GM21515 (cell line): ENCODE data around the gene DIP2A.

Experiments
- ATAC-seq: cut with Tn5 transposase; IDR thresholded peaks from one replicate; pipeline ENCODE4 v1.9.1; 2021; ENCODE audit not compliant: unreplicated experiment

Gene DIP2A

GRCh38 chr21:46552865-46553379, 94.2 kb downstream of the DIP2A start:
- no peak for ATAC-seq

- no peak for ATAC-seq
These were observed 95.3 kb downstream of the DIP2A start for GRCh38 chr21:46553993-46554392.

- no peak for ATAC-seq
These were observed 95.9 kb downstream of the DIP2A start for GRCh38 chr21:46554431-46555224.

DNA sequence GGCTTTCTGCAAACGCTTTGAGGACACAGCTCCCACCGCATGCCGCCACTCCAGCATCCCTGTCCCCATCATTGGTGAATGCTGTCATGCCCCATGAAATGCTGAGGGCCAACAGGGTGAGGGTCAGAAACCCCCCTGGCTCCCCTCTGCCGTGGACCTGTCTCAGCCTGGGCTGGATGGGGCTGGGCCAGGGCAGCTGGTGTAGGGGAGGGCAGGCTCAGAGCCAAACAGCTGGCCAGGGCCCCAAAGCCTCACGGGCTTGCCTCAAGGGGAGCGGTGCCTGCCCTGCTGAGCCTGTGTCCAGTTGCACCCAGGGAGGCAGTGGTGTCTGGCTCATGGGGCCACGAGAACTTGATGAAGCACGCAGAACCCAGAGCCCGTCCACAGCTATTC, 96.5 kb downstream of the DIP2A start:
- no peak for ATAC-seq

DNA sequence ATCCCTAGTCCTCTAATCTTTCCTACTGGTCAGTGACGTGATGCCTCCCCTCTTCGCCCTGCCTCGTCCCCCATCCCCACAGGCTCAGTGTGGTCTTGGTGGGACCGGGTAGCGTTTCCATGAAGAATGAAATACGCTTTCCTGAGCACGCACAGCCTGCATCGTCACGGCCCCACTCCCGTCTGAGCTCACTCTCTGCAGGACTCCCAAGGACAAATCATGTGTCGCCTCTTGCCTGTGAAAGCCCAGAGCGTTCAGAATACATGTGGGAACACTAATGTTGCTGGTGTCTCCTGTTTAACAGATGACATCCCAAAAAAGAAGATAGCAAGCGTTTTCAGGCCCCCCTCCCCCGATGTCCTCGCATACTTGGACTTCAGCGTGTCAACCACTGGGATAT, 97.0 kb downstream of the DIP2A start:
- no peak for ATAC-seq

DNA sequence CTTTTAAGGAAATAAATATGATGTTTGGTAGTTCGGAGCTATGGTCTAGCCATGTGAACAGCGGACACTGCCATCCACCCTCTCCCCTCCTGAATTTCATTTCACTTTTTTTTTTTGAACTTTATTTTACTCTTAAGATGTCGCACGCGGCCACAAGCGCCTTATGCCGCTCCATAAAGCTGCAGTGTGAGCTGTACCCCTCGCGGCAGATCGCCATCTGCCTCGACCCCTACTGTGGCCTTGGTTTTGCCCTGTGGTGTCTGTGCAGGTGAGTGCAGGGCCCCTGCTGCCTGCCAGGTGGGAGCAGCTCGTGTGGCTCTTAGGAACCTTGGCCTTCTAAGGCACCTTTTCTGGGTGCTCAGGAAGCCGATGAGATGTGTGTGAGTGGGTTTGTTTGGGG, 98.1 kb downstream of the DIP2A start:
- ATAC-seq = no peak

DNA sequence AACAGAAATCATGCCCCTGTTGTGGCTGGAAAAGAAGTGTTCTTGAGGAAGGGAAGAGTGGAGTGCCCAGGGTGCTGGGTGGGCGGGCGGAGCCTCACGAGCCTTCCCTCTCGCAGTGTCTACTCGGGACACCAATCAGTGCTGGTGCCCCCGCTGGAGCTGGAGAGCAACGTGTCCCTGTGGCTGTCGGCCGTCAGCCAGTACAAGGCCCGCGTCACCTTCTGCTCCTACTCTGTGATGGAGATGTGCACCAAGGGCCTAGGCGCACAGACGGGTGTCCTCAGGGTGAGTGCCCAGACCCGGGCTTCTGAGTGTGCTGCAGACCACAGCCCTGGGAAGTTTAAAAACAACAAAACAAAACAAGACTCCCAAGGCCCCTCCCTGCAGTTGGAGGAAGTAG, 98.8 kb downstream of the DIP2A start:
- ATAC-seq = no peak

DNA sequence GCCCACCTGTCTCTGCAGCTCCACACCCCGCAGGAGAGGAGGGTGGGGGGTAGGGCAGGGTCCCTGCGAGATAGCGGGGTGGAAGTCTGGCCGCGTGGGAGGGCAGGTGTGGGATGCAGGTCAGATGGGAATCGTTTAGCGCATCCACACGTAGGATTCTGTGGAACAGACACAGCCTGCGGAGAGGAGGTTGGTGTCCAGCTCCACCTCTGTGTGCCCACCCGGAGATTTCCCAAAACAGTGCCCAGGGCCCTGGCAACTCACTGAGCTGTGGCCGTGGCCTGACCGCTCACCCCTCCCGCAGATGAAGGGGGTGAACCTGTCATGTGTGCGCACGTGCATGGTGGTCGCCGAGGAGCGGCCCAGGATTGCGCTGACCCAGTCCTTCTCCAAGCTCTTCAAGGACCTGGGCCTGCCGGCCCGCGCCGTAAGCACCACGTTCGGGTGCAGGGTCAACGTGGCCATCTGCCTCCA, 99.3 kb downstream of the DIP2A start:
- no peak for ATAC-seq

GRCh38 chr21:46559291-46559983, 100.7 kb downstream of the DIP2A start:
- ATAC-seq = no peak

DNA sequence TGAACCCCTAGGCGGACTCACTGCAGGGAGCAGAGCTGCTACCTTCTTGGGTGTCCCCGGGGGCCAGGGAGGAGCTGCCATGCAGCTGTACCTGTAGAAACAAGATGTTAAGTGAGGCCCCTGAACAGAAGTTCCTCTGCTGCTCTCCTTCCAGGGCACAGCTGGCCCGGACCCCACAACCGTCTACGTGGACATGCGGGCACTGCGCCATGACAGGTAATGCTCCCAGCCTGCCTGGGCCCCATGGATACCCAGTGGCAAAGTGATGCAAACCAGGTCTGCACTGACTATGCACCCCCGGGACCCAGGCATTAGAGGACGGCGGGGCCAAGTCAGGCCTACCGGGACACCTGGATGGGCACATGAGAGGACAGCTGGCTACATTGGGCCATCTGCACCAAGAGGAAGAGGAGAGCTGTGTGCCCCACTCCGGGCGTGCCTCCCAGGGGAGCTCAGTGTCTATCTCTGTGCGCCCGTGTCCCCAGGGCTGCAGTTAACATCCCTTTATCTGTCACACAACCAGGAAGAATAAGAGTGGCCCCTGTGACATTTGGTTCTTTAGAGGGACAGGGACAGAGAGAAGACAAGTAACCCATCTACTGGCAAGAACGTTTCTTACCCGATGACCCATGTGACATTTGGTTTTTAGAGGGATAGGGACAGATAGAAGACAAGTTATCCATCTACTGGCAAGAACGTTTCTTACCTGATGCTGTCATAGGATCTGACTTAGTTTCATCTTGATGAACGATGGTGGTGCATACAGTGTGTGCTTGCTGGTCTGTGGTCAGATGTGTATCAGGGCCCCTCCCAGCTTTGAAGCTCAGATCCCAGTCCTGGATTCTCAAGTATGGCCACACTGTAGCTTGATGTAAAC, 102.1 kb downstream of the DIP2A start:
- no peak for ATAC-seq

GRCh38 chr21:46561445-46562090, 102.9 kb downstream of the DIP2A start:
- ATAC-seq = no peak

DNA sequence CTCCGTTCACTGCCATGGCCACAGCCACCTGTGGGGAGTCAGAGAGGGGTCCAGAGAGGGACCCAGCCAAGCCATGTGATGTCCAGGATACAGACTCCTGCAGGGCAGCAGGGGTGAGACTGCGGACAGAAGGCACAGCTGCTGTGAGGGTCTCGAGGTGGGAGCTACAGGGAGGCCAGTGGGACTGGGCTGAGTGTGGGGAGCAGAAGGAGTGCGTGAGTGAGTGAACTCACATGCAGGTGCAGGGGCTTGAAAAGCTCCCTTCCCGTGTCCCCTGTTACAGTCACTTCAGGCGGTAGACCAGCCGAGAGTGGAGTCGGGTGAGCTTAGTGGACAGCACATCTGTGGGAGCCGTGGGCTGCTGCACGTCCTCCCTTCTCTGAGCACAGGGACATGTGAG, 103.8 kb downstream of the DIP2A start:
- no peak for ATAC-seq

- ATAC-seq = no peak
These were observed 104.4 kb downstream of the DIP2A start for GRCh38 chr21:46562964-46563607.

- ATAC-seq = no peak
These were observed 105.7 kb downstream of the DIP2A start for GRCh38 chr21:46564391-46564790.

GRCh38 chr21:46567348-46567747, 108.7 kb downstream of the DIP2A start:
- ATAC-seq = no peak

GRCh38 chr21:46568562-46568961, 109.9 kb downstream of the DIP2A start:
- ATAC-seq = no peak

- ATAC-seq = no peak
These were observed 110.4 kb downstream of the DIP2A start for GRCh38 chr21:46569081-46569480.

GRCh38 chr21:46570119-46570518, 111.4 kb downstream of the DIP2A start:
- ATAC-seq = no peak

DNA sequence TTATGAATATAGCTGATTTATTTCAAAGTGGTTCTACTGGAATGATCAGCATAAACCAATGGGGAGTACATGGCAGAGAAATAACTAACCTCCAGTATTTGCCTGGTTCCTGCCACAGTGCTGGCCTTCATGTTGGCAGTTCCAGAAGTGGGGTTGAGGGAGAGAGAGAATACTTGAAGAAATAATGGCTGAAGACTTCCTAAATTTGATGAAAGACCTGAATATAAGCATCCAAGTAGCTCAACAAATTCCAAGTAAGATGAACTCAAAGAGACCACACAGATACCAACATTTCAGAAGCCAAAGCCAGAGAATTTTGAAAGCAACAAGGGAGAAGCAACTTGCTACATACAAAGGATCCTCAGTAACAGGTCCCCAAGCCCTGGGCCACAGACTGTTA, 111.9 kb downstream of the DIP2A start:
- no peak for ATAC-seq

DNA sequence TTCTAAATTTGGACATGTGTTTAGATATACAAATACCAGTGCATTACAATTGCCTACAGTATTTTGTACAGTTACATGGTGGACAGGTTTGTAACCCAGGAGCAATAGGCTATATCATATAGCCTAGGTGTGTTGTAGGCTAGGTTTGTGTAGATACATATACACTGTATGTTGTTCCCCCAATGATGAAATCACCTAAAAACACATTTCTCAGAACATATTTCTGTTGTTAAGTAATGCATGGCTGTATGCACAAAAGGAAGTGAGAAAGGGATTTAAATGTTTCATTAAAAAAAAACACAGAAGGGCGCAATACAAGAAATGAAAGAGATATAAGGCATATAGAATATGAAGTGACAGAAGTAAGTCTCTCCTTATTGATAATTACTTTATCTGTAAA, 114.2 kb downstream of the DIP2A start:
- ATAC-seq = no peak
